Stimulated activated CD4-positive, alpha-beta T cell treated with anti-CD3 and anti-CD28 coated beads, Interleukin-1b, Interleukin-23, amount 100 ng/mL, for 1 hour (primary cell): ENCODE measurements around the gene RTN1.

Source experiments
- DNase-seq, 2 donors: peaks; one replicate each; pipeline ENCODE4 v3.0.0-alpha.2; 2020; ENCODE audit warnings: low read depth in 2 of 2

Gene RTN1

GRCh38 chr14:59849411-59850130 is 21.0 kb downstream of the RTN1 start:
- no peak for DNase-seq

GRCh38 chr14:59848671-59849070 is 21.9 kb downstream of the RTN1 start:
- DNase-seq: no peak

- DNase-seq: no peak
Observed at GRCh38 chr14:59847711-59848110, 22.9 kb downstream of the RTN1 start.

- DNase-seq: no peak
Observed at GRCh38 chr14:59846595-59846994, 24.0 kb downstream of the RTN1 start.

- no peak for DNase-seq
Observed at GRCh38 chr14:59845245-59845644, 25.3 kb downstream of the RTN1 start.

GRCh38 chr14:59844186-59844812 is 26.3 kb downstream of the RTN1 start:
- no peak for DNase-seq

- DNase-seq: no peak
Observed at GRCh38 chr14:59836116-59836515, 34.5 kb downstream of the RTN1 start.

GRCh38 chr14:59832653-59833294 is 37.8 kb downstream of the RTN1 start:
- no peak for DNase-seq

GRCh38 chr14:59831121-59831730 is 39.4 kb downstream of the RTN1 start:
- no peak for DNase-seq

GRCh38 chr14:59830338-59830734 is 40.2 kb downstream of the RTN1 start:
- DNase-seq: no peak

GRCh38 chr14:59829469-59830337 is 40.9 kb downstream of the RTN1 start:
- DNase-seq: no peak

- no peak for DNase-seq
Observed at GRCh38 chr14:59828276-59828675, 42.3 kb downstream of the RTN1 start.

- no peak for DNase-seq
Observed at GRCh38 chr14:59827401-59827800, 43.2 kb downstream of the RTN1 start.

GRCh38 chr14:59826150-59826549 is 44.4 kb downstream of the RTN1 start:
- no peak for DNase-seq

- DNase-seq: no peak
Observed at GRCh38 chr14:59823179-59823578, 47.4 kb downstream of the RTN1 start.

GRCh38 chr14:59819446-59820088 is 51.0 kb downstream of the RTN1 start:
- DNase-seq: no peak

- DNase-seq: no peak
Observed at GRCh38 chr14:59816941-59817340, 53.6 kb downstream of the RTN1 start.

- DNase-seq: no peak
Observed at GRCh38 chr14:59814988-59815387, 55.6 kb downstream of the RTN1 start.

- DNase-seq: no peak
Observed at GRCh38 chr14:59811815-59812214, 58.8 kb downstream of the RTN1 start.

GRCh38 chr14:59811073-59811472 is 59.5 kb downstream of the RTN1 start:
- no peak for DNase-seq

GRCh38 chr14:59803052-59803540 is 67.5 kb downstream of the RTN1 start:
- DNase-seq: no peak
